ENCODE data around the gene ADCYAP1R1. TPM values are rescaled to one million over a fixed set of nuclear protein-coding genes. Genes with fewer than 3 reads are reported as not detected.

Gene ADCYAP1R1
- total RNA-seq, 2 donors from 2014 or later, result 0.86 to 3.1 TPM

GRCh38 chr7:31020652-31021051 lies 31.5 kb upstream of the ADCYAP1R1 start:
- Histone ChIP-seq H3K4me3 (no peak overlapping the region), H3K4me1 (no peaks in the 10 kb centered on the region), H3K27me3 (no peaks in the 10 kb centered on the region), H3K27ac (no peak overlapping the region), H3K36me3 (no peaks in the 10 kb centered on the region), H3K9me3 (no peaks in the 10 kb centered on the region)
- no peak for DNase-seq (ENCODE audit: low spot score)
- TF ChIP-seq CTCF (IDR thresholded peaks at IDR 0.05), result no peak

GRCh38 chr7:31022117-31022516 lies 30.0 kb upstream of the ADCYAP1R1 start:
- H3K4me3 ChIP-seq, result no peak overlapping the region
- H3K9me3 ChIP-seq, result no peaks in the 10 kb centered on the region
- H3K27ac ChIP-seq, result no peak overlapping the region
- no peaks in the 10 kb centered on the region for H3K36me3 ChIP-seq
- TF ChIP-seq CTCF (IDR thresholded peaks at IDR 0.05), result no peak
- no peaks in the 10 kb centered on the region for H3K27me3 ChIP-seq
- H3K4me1 ChIP-seq, result peaks cover 0 to 4% of the 10 kb centered on the region in 2 donors
- no peak for DNase-seq (ENCODE audit: low spot score)

- Histone ChIP-seq H3K9me3 (no peaks in the 10 kb centered on the region), H3K27me3 (no peaks in the 10 kb centered on the region), H3K36me3 (no peaks in the 10 kb centered on the region), H3K4me1 (peaks cover 0 to 10% of the 10 kb centered on the region in 2 donors), H3K27ac (no peak overlapping the region), H3K4me3 (no peak overlapping the region)
- no peak for TF ChIP-seq CTCF (IDR thresholded peaks at IDR 0.05)
- no peak for DNase-seq (ENCODE audit: low spot score)
Measured at GRCh38 chr7:31022726-31023125, 29.4 kb upstream of the ADCYAP1R1 start.

GRCh38 chr7:31023877-31024276 lies 28.2 kb upstream of the ADCYAP1R1 start:
- no peaks in the 10 kb centered on the region for H3K27me3 ChIP-seq
- no peak for TF ChIP-seq CTCF (IDR thresholded peaks at IDR 0.05)
- H3K9me3 ChIP-seq, result no peaks in the 10 kb centered on the region
- no peak overlapping the region for H3K27ac ChIP-seq
- no peak for DNase-seq (ENCODE audit: low spot score)
- no peaks in the 10 kb centered on the region for H3K36me3 ChIP-seq
- peaks cover 0 to 11% of the 10 kb centered on the region in 2 donors for H3K4me1 ChIP-seq
- no peak overlapping the region for H3K4me3 ChIP-seq

GRCh38 chr7:31027161-31027965 lies 24.7 kb upstream of the ADCYAP1R1 start:
- Histone ChIP-seq H3K27me3 (no peaks in the 10 kb centered on the region), H3K4me1 (peaks cover 0 to 11% of the 10 kb centered on the region in 2 donors), H3K4me3 (no peak overlapping the region), H3K9me3 (no peaks in the 10 kb centered on the region), H3K36me3 (no peaks in the 10 kb centered on the region), H3K27ac (no peak overlapping the region)
- TF ChIP-seq CTCF (IDR thresholded peaks at IDR 0.05), result no peak
- no peak for DNase-seq (ENCODE audit: low spot score)

GRCh38 chr7:31028006-31028405 lies 24.1 kb upstream of the ADCYAP1R1 start:
- TF ChIP-seq CTCF (IDR thresholded peaks at IDR 0.05), result no peak
- no peak overlapping the region for H3K27ac ChIP-seq
- no peaks in the 10 kb centered on the region for H3K27me3 ChIP-seq
- no peak overlapping the region for H3K4me3 ChIP-seq
- DNase-seq (ENCODE audit: low spot score), result no peak
- H3K4me1 ChIP-seq, result peaks cover 0 to 11% of the 10 kb centered on the region in 2 donors
- H3K9me3 ChIP-seq, result no peaks in the 10 kb centered on the region
- H3K36me3 ChIP-seq, result no peaks in the 10 kb centered on the region

Data from right atrium auricular region (tissue), 2 donors.